ENCODE measurements around the gene CBX8. TPM values are rescaled to one million over a fixed set of nuclear protein-coding genes. Genes with fewer than 3 reads are reported as not detected.

CBX8 gene
- total and polyA plus RNA-seq, 7 experiments from 2014 or later: 0.96 to 11.9 (median 2.7) TPM

- Mint-ChIP-seq H3K27me3 (peaks cover 0 to 4% (median 4%) of the 10 kb centered on the region in 5 donors), H3K27ac (no peak overlapping the region), H3K36me3 (peaks cover 7 to 16% (median 13%) of the 10 kb centered on the region in 5 donors), H3K9me3 (peaks cover 0 to 2% (median 0%) of the 10 kb centered on the region in 11 donors), H3K4me3 (no peak overlapping the region), H3K4me1 (peaks cover 19 to 48% (median 32%) of the 10 kb centered on the region in 7 donors)
- POLR2A ChIA-PET: interaction anchor here (1.0 to 1.7 kb wide), 3 partner anchors 10 to 17 kb away, joined by 5 to 7 read pairs (median 6); partner anchors contain the start of gene CBX4
- peaks cover 5 to 16% of the 10 kb centered on the region in 2 donors for H3K4me1 ChIP-seq (ENCODE audit: control insufficient read depth in 2 of 2, insufficient read depth in 2 of 2, low read length in 2 of 2)
- intact Hi-C loops (cut with micrococcal nuclease): no loop called here
- ATAC-seq (no peak), DNase-seq (no peak)
- CTCF ChIA-PET: no interaction called here
- H3K27me3 ChIP-seq (ENCODE audit: control insufficient read depth in 2 of 2, insufficient read depth in 2 of 2, low read length in 2 of 2): no peaks in the 10 kb centered on the region
- peaks cover 0 to 15% (median 5%) of the 10 kb centered on the region in 3 experiments for H3K36me3 ChIP-seq (ENCODE audit: control insufficient read depth in 2 of 3, insufficient read depth in 3 of 3, low read length in 3 of 3)
- H3K4me3 ChIP-seq (ENCODE audit: low read length): no peak overlapping the region
- H3K9me3 ChIP-seq (ENCODE audit: control insufficient read depth in 2 of 3, low read length in 3 of 3): no peaks in the 10 kb centered on the region
- H3K27ac ChIP-seq (ENCODE audit: low read depth, low read length): no peak overlapping the region
Observed at GRCh38 chr17:79829457-79829856, 32.6 kb upstream of the CBX8 start.

- Mint-ChIP-seq H3K27ac (no peak overlapping the region), H3K9me3 (peaks cover 0 to 2% (median 0%) of the 10 kb centered on the region in 11 donors), H3K4me1 (peaks cover 19 to 48% (median 31%) of the 10 kb centered on the region in 7 donors), H3K4me3 (no peak overlapping the region), H3K27me3 (peaks cover 0 to 7% (median 4%) of the 10 kb centered on the region in 5 donors), H3K36me3 (peaks cover 9 to 16% (median 14%) of the 10 kb centered on the region in 5 donors)
- ATAC-seq (no peak), DNase-seq (no peak)
- Histone ChIP-seq H3K4me3 (ENCODE audit: low read length) (no peak overlapping the region), H3K36me3 (ENCODE audit: control insufficient read depth in 2 of 3, insufficient read depth in 3 of 3, low read length in 3 of 3) (peaks cover 0 to 11% (median 5%) of the 10 kb centered on the region in 3 experiments), H3K4me1 (ENCODE audit: control insufficient read depth in 2 of 2, insufficient read depth in 2 of 2, low read length in 2 of 2) (peaks cover 5 to 16% of the 10 kb centered on the region in 2 donors), H3K27me3 (ENCODE audit: control insufficient read depth in 2 of 2, insufficient read depth in 2 of 2, low read length in 2 of 2) (no peaks in the 10 kb centered on the region), H3K9me3 (ENCODE audit: control insufficient read depth in 2 of 3, low read length in 3 of 3) (no peaks in the 10 kb centered on the region), H3K27ac (ENCODE audit: low read depth, low read length) (no peak overlapping the region)
- ChIA-PET POLR2A (interaction anchor here (0.6 to 1.7 kb wide), 4 partner anchors 11 to 32 kb away, joined by 3 to 6 read pairs (median 4); partner anchors contain the start of genes CBX4 and CBX8), CTCF (no interaction called here)
- intact Hi-C loops (cut with micrococcal nuclease): no loop called here
Observed at GRCh38 chr17:79829004-79829403, 32.1 kb upstream of the CBX8 start.

- ATAC-seq (no peak), DNase-seq (no peak)
- Histone ChIP-seq H3K27me3 (ENCODE audit: control insufficient read depth in 2 of 2, insufficient read depth in 2 of 2, low read length in 2 of 2) (no peaks in the 10 kb centered on the region), H3K27ac (ENCODE audit: low read depth, low read length) (no peak overlapping the region), H3K9me3 (ENCODE audit: control insufficient read depth in 2 of 3, low read length in 3 of 3) (no peaks in the 10 kb centered on the region), H3K36me3 (ENCODE audit: control insufficient read depth in 2 of 3, insufficient read depth in 3 of 3, low read length in 3 of 3) (no peaks in the 10 kb centered on the region), H3K4me1 (ENCODE audit: control insufficient read depth in 2 of 2, insufficient read depth in 2 of 2, low read length in 2 of 2) (peaks cover 0 to 7% of the 10 kb centered on the region in 2 donors), H3K4me3 (ENCODE audit: low read length) (no peak overlapping the region)
- CTCF ChIA-PET: interaction anchor here (0.7 to 1.0 kb wide), 2 partner anchors 81 to 165 kb away, joined by 3 read pairs; no protein-coding TSS in a partner anchor
- POLR2A ChIA-PET: interaction anchor here (1.0 kb wide), 1 partner anchor 9 kb away, joined by 3 read pairs; no protein-coding TSS in a partner anchor
- peak overlapping the region in 1 of 9 donors; percentile 23 for H3K27ac Mint-ChIP-seq
- H3K9me3 Mint-ChIP-seq: peaks cover 0 to 2% (median 0%) of the 10 kb centered on the region in 11 donors
- intact Hi-C loops (cut with micrococcal nuclease): no loop called here
- peaks cover 12 to 43% (median 25%) of the 10 kb centered on the region in 7 donors for H3K4me1 Mint-ChIP-seq
- peaks cover 6 to 14% (median 11%) of the 10 kb centered on the region in 5 donors for H3K27me3 Mint-ChIP-seq
- H3K4me3 Mint-ChIP-seq: peak overlapping the region in 2 of 10 donors; percentile 53 to 63
- peaks cover 6 to 9% (median 9%) of the 10 kb centered on the region in 5 donors for H3K36me3 Mint-ChIP-seq
Observed at GRCh38 chr17:79826841-79827578, 30.1 kb upstream of the CBX8 start.

- POLR2A ChIA-PET: interaction anchor here (1.0 kb wide), 1 partner anchor 9 kb away, joined by 3 read pairs; no protein-coding TSS in a partner anchor
- Mint-ChIP-seq H3K4me1 (peaks cover 11 to 41% (median 22%) of the 10 kb centered on the region in 7 donors), H3K9me3 (peaks cover 0 to 2% (median 0%) of the 10 kb centered on the region in 11 donors), H3K4me3 (peak overlapping the region in 3 of 10 donors; percentile 29 to 56 (median 53)), H3K27me3 (peaks cover 6 to 16% (median 11%) of the 10 kb centered on the region in 5 donors), H3K36me3 (peaks cover 3 to 9% (median 9%) of the 10 kb centered on the region in 5 donors), H3K27ac (peak overlapping the region in 1 of 9 donors; percentile 56)
- Histone ChIP-seq H3K4me1 (ENCODE audit: control insufficient read depth in 2 of 2, insufficient read depth in 2 of 2, low read length in 2 of 2) (peaks cover 0 to 7% of the 10 kb centered on the region in 2 donors), H3K36me3 (ENCODE audit: control insufficient read depth in 2 of 3, insufficient read depth in 3 of 3, low read length in 3 of 3) (no peaks in the 10 kb centered on the region), H3K27ac (ENCODE audit: low read depth, low read length) (no peak overlapping the region), H3K4me3 (ENCODE audit: low read length) (no peak overlapping the region), H3K9me3 (ENCODE audit: control insufficient read depth in 2 of 3, low read length in 3 of 3) (no peaks in the 10 kb centered on the region), H3K27me3 (ENCODE audit: control insufficient read depth in 2 of 2, insufficient read depth in 2 of 2, low read length in 2 of 2) (no peaks in the 10 kb centered on the region)
- peak; percentile 58 for ATAC-seq
- CTCF ChIA-PET: no interaction called here
- intact Hi-C loops (cut with micrococcal nuclease): no loop called here
- no peak for DNase-seq
Observed at GRCh38 chr17:79826204-79826680, 29.4 kb upstream of the CBX8 start.

- Histone ChIP-seq H3K4me3 (ENCODE audit: low read length) (no peak overlapping the region), H3K36me3 (ENCODE audit: control insufficient read depth in 2 of 3, insufficient read depth in 3 of 3, low read length in 3 of 3) (no peaks in the 10 kb centered on the region), H3K9me3 (ENCODE audit: control insufficient read depth in 2 of 3, low read length in 3 of 3) (no peaks in the 10 kb centered on the region), H3K4me1 (ENCODE audit: control insufficient read depth in 2 of 2, insufficient read depth in 2 of 2, low read length in 2 of 2) (peaks cover 0 to 7% of the 10 kb centered on the region in 2 donors), H3K27me3 (ENCODE audit: control insufficient read depth in 2 of 2, insufficient read depth in 2 of 2, low read length in 2 of 2) (no peaks in the 10 kb centered on the region), H3K27ac (ENCODE audit: low read depth, low read length) (no peak overlapping the region)
- Mint-ChIP-seq H3K36me3 (peaks cover 3 to 9% (median 9%) of the 10 kb centered on the region in 5 donors), H3K4me3 (no peak overlapping the region), H3K9me3 (peaks cover 0 to 2% (median 0%) of the 10 kb centered on the region in 11 donors), H3K4me1 (peaks cover 12 to 41% (median 21%) of the 10 kb centered on the region in 7 donors), H3K27ac (peak overlapping the region in 1 of 9 donors; percentile 9), H3K27me3 (peaks cover 6 to 21% (median 15%) of the 10 kb centered on the region in 5 donors)
- POLR2A ChIA-PET: interaction anchor here (1.2 kb wide), 1 partner anchor 14 kb away, joined by 4 read pairs; no protein-coding TSS in a partner anchor
- ATAC-seq (no peak), DNase-seq (no peak)
- intact Hi-C loops (cut with micrococcal nuclease): no loop called here
- CTCF ChIA-PET: no interaction called here
Observed at GRCh38 chr17:79825580-79825921, 28.7 kb upstream of the CBX8 start.

- H3K4me1 Mint-ChIP-seq: peaks cover 12 to 39% (median 21%) of the 10 kb centered on the region in 7 donors
Observed at GRCh38 chr17:79824893-79825579, 28.2 kb upstream of the CBX8 start.

More at GRCh38 chr17:79824893-79825579, 28.2 kb upstream of the CBX8 start:
- DNase-seq: no peak
- no peak overlapping the region for H3K27ac Mint-ChIP-seq
- peaks cover 0 to 2% (median 0%) of the 10 kb centered on the region in 11 donors for H3K9me3 Mint-ChIP-seq
- peaks cover 6 to 24% (median 15%) of the 10 kb centered on the region in 5 donors for H3K27me3 Mint-ChIP-seq
- Histone ChIP-seq H3K4me1 (ENCODE audit: control insufficient read depth in 2 of 2, insufficient read depth in 2 of 2, low read length in 2 of 2) (peaks cover 0 to 7% of the 10 kb centered on the region in 2 donors), H3K4me3 (ENCODE audit: low read length) (no peak overlapping the region), H3K27me3 (ENCODE audit: control insufficient read depth in 2 of 2, insufficient read depth in 2 of 2, low read length in 2 of 2) (no peaks in the 10 kb centered on the region), H3K27ac (ENCODE audit: low read depth, low read length) (no peak overlapping the region), H3K9me3 (ENCODE audit: control insufficient read depth in 2 of 3, low read length in 3 of 3) (no peaks in the 10 kb centered on the region), H3K36me3 (ENCODE audit: control insufficient read depth in 2 of 3, insufficient read depth in 3 of 3, low read length in 3 of 3) (no peaks in the 10 kb centered on the region)
- no peak overlapping the region for H3K4me3 Mint-ChIP-seq
- ChIA-PET POLR2A (interaction anchor here (1.2 kb wide), 2 partner anchors 11 to 13 kb away, joined by 4 read pairs; no protein-coding TSS in a partner anchor), CTCF (no interaction called here)
- no peak for ATAC-seq
- peaks cover 3 to 9% (median 9%) of the 10 kb centered on the region in 5 donors for H3K36me3 Mint-ChIP-seq
- intact Hi-C loops (cut with micrococcal nuclease): no loop called here

All from naive thymus-derived CD4-positive, alpha-beta T cell (primary cell).